Stimulated activated CD8-positive, alpha-beta memory T cell treated with anti-CD3 and anti-CD28 coated beads, Interleukin-2, amount 100 ng/mL, for 48 hours (primary cell): Measurements from ENCODE around the gene CREM.
"Not testable (repeated sequence)": the region's sequence is repeated elsewhere in the genome, so short reads cannot be mapped to it uniquely, and the experiment has no call there.

ENCODE experiments used
- DNase-seq, 2 donors: peaks; one replicate each; pipeline ENCODE4 v3.0.0-alpha.2; 2020; ENCODE audit warnings: low read depth in 2 of 2

The CREM gene

GRCh38 chr10:35126530-35127288 lies at the start of gene CREM:
Gene CREM (plus strand): TSS chr10:35126846. CDS start chr10:35137836, 10,990 bp downstream.
- peak; percentile 100 for DNase-seq

DNA sequence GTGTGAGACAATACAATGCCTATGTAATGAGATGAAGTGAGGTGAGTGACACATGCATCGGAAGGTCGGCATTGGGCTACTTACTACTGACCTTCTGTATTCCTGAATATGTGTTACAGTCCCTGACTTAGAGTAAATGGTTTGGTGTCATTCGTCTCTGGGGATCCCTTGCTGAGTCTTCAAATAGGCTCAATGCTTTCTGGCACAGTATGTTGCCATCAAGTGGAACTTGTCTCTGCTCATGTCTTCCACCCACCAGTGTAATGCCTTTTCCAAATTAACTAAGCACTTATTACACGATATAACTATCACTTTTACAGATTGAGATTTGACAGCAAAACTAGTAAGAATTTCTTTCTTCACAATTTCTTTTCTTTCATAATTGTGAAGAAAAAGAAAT lies 47.4 kb upstream of the CREM start:
- no peak for DNase-seq

- DNase-seq: no peak
Observed at GRCh38 chr10:35079763-35080162, 46.9 kb upstream of the CREM start.

DNA sequence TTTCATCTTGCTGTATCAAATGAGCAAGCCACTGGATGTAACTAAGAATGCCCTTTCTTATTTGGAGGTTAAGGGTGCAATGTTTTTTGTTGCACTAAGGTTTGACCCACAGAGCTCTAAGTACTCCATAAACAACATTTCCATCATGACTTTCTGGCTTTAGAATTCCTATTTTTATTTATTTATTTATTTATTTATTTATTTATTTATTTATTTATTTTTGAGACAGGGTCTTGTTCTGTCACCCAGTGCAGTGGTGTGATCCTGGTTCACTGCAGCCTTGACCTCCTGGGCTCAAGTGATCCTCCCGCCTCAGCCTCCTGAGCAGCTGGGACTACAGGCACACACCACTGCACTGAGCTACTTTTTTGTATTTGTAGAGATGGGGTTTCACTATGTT lies 46.4 kb upstream of the CREM start:
- not testable (repeated sequence) for DNase-seq

DNA sequence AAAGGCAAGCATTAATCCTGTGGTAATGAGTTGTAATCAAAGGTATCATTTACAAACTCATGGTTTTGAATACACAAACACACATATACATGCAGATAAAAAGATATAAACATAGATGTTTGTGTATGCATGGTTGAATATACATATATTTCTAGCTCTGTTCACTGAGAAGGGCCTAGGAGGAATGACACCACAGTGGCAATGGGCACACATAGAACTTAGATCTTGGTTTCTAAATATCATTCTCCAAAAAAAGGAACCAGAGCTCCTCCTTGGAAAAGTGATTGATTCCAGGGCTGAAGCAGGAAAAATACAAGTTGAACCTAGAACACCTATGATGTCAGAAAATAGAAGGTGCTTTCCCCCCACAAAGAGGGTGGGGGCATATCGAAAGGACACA lies 43.4 kb upstream of the CREM start:
- DNase-seq: no peak

DNA sequence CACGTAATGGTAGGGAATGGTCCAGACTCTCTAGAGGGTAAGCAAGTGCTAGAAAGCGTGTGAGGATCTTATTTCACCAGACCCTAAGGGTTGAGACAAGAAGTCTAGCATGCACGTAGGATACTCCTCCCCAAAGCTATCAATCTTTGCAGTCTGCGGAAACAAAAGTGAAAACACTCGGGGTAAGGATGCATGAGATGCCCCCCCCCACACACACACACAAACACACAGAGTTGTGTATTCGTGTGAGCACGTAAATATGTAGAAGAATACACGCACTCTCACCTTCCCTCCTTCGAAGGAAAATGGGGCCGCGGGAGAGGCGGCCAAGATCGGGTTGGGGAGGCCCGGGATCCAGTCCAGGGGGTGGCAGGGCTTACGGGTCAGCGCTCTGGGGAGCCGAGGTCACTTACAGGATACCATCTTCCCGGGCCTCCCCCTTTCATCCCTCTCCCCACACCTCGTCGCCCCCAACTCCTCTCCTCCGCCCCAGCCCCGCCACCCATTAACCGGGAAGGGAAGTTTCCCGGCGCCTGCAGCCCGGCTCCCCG lies 37.0 kb upstream of the CREM start:
- DNase-seq: peak; percentile 1

- peak; percentile 81 to 86 for DNase-seq
Observed at GRCh38 chr10:35090162-35090954, 36.3 kb upstream of the CREM start, which contains the start of gene CUL2. Gene CUL2 (minus strand): TSS chr10:35090341. CDS start chr10:35071317, 19,024 bp downstream.

DNA sequence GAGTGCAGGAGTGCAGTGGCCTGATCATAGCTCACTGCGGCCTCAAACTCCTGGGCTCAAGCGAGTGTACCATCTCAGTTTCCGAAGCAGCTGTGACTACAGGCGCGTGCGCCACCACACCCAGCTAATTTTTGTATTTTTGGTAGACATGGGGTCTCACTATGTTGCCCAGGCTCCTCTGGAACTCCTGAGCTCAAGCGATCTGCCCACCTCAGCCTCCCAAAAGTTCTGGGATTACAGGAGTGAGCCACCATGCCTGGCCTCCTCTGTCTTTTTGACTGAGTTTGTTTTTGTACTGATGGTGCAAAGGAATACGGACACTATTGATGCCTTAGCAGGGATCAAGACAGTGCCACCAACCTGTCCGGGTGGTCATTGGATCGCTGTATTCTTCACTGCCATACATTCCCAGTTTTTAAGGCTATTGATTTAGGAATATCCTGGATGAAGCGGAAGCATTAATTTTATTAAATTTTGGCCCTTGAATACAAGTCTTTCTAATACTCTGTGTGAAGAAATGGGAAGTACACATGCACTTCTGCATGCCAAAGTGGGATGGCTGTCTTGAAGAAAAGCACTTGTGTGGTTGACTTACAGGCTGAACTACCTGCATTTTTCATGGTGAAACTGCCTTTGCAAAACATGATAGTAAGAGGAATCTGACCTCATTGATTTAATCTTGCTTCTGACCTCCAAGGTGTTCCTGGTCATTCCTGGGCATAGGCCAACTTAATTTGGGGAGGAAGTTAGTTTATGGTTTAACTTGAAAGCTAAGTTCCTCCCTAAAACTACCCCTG lies 34.5 kb upstream of the CREM start:
- DNase-seq: no peak

DNA sequence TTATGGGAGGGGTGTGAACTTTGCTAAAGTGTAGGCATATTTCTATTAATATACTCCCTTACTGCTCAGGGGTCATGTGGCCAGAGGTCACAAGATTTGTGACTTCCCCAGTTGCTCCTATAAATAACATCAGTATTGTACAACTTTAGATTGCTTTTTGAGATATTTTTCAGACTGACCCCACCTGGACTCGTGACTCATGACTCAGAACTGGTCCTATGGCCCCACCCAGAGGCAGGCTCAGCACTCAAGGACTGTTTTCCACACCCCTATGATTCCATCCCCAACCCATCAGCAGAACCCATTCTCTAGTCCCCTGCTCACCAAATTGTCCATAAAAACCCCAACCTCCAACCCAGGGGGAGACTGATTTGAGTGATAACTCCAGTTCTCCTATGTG lies 33.8 kb upstream of the CREM start:
- no peak for DNase-seq

DNA sequence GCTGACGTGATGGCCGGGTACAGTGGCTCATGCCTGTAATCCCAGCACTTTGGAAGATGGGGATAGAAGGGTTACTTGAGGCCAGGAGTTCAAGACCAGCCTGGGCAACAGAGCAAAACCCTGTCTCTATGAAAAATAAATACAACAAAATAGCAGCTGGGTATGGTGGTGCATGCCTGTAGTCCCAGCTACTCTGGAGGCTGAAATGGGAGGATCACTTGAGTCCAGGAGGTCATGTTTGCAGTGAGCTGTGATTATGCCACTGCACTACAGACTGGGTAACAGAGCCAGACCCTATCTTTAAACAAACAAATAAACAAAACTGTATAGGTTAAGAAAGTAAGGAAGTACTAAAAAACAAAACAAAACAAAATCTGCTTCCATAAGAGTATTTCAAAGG lies 30.3 kb upstream of the CREM start:
- no peak for DNase-seq

- no peak for DNase-seq
Observed at GRCh38 chr10:35097510-35097909, 29.1 kb upstream of the CREM start.

GRCh38 chr10:35103882-35104281 lies 22.8 kb upstream of the CREM start:
- DNase-seq: no peak

DNA sequence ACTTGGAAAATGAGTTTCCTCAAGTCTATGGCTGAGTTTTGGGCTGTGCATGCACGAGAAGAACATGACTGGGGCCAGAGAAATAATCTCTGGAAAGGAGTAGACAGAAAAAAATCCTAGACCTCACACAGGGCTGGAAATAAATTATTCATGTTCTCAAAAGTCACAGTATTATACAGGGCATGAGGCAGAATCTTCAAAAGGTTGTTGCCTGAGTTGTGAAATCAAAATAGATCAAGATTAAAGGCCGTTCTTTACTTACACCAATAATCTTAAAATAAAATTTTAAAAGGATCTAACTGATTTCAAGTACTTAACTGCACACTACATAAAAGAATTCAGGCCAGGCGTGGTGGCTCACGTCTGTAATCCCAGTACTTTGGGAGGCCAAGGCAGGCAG lies 14.1 kb upstream of the CREM start:
- DNase-seq: no peak

GRCh38 chr10:35119378-35119777 lies 7.3 kb upstream of the CREM start:
- no peak for DNase-seq

GRCh38 chr10:35124540-35124939 lies 2.1 kb upstream of the CREM start:
- DNase-seq: no peak

GRCh38 chr10:35126062-35126529 lies 550 bp upstream of the CREM start:
- no peak for DNase-seq

- DNase-seq: peak; percentile 54 to 55
Observed at GRCh38 chr10:35127289-35127891, 744 bp downstream of the CREM start.

- no peak for DNase-seq
Observed at GRCh38 chr10:35129185-35129674, 2.6 kb downstream of the CREM start.

DNA sequence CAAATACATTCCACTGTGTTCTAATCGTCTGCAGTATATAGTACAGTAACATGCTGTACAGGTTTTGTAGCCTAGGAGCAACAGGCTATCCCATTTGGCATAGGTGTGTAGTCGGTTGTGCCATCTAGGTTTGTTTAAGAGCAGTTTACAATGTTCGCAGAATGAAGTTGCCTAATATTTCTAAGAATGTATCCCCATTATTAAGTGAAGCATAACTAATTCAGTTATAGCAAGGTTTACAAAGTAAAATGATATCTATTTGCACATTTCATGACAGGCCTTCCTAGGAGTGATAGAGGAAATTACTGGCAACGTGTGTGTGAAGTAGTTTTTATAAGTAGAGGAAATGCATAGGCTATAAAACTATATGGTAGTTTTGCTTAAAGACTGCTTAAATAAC lies 4.0 kb downstream of the CREM start:
- DNase-seq: no peak

- DNase-seq: no peak
Observed at GRCh38 chr10:35132727-35133126, 6.1 kb downstream of the CREM start.

GRCh38 chr10:35133586-35133985 lies 6.9 kb downstream of the CREM start:
- no peak for DNase-seq
